ENCODE data around the gene SYCP2L.

The SYCP2L gene

GRCh38 chr6:10933126-10933525, 46.3 kb downstream of the SYCP2L start:
- H2BK120ac ChIP-seq (ENCODE audit: insufficient read depth, low read length, poor library complexity) = no peak overlapping the region
- no peak for DNase-seq
- no peaks in the 10 kb centered on the region for H3K27me3 ChIP-seq (ENCODE audit: insufficient read depth, low read length)
- H3K9me3 ChIP-seq (ENCODE audit: insufficient read depth, low read depth, low read length) = no peaks in the 10 kb centered on the region
- H3K4me3 ChIP-seq (ENCODE audit: low read depth, low read length) = no peak overlapping the region
- no peak overlapping the region for H4K12ac ChIP-seq (ENCODE audit: low read depth, low read length)
- no peak overlapping the region for H3K9ac ChIP-seq (ENCODE audit: low read length)
- H3K27ac ChIP-seq (ENCODE audit: low read depth, low read length) = no peak overlapping the region
- no peak overlapping the region for H3K14ac ChIP-seq (ENCODE audit: low read length)
- H3K23ac ChIP-seq (ENCODE audit: low read length) = no peak overlapping the region
- H3K4me1 ChIP-seq (ENCODE audit: control insufficient read depth in 1 of 2, insufficient read depth in 2 of 2, low read length in 2 of 2) = no peaks in the 10 kb centered on the region
- H2BK12ac ChIP-seq (ENCODE audit: low read length) = no peak overlapping the region
- no peak overlapping the region for H2AFZ ChIP-seq (ENCODE audit: insufficient read depth, low read length, poor library complexity)
- H3K79me1 ChIP-seq (ENCODE audit: low read length) = no peaks in the 10 kb centered on the region
- no peak overlapping the region for H2AK5ac ChIP-seq (ENCODE audit: low read length)
- H2BK5ac ChIP-seq (ENCODE audit: low read depth, low read length, poor library complexity) = no peak overlapping the region
- no CpG with 5 or more reads among the region's 1 CpG for WGBS (ENCODE audit: extremely low coverage, insufficient coverage, insufficient read length)
- no peak overlapping the region for H3K4me2 ChIP-seq (ENCODE audit: low read length)
- H3K18ac ChIP-seq (ENCODE audit: low read length) = no peak overlapping the region
- H3K79me2 ChIP-seq (ENCODE audit: control insufficient read depth, insufficient read depth, low read length, poor library complexity) = no peaks in the 10 kb centered on the region
- no peak overlapping the region for H4K91ac ChIP-seq (ENCODE audit: low read depth, low read length)
- H4K8ac ChIP-seq (ENCODE audit: low read depth, low read length) = no peak overlapping the region
- no peaks in the 10 kb centered on the region for H3K36me3 ChIP-seq (ENCODE audit: control insufficient read depth in 1 of 2, insufficient read depth in 2 of 2, low read length in 2 of 2)
- H3K4ac ChIP-seq (ENCODE audit: low read depth, low read length) = no peak overlapping the region

- H3K27me3 ChIP-seq (ENCODE audit: insufficient read depth, low read length) = no peaks in the 10 kb centered on the region
- no peak overlapping the region for H4K12ac ChIP-seq (ENCODE audit: low read depth, low read length)
- H2AK5ac ChIP-seq (ENCODE audit: low read length) = no peak overlapping the region
- H3K27ac ChIP-seq (ENCODE audit: low read depth, low read length) = no peak overlapping the region
- no peaks in the 10 kb centered on the region for H3K9me3 ChIP-seq (ENCODE audit: insufficient read depth, low read depth, low read length)
- H3K4ac ChIP-seq (ENCODE audit: low read depth, low read length) = no peak overlapping the region
- H2BK12ac ChIP-seq (ENCODE audit: low read length) = no peak overlapping the region
- H3K23ac ChIP-seq (ENCODE audit: low read length) = no peak overlapping the region
- no peak overlapping the region for H2BK5ac ChIP-seq (ENCODE audit: low read depth, low read length, poor library complexity)
- H3K18ac ChIP-seq (ENCODE audit: low read length) = no peak overlapping the region
- no peak overlapping the region for H3K4me2 ChIP-seq (ENCODE audit: low read length)
- no peak overlapping the region for H2AFZ ChIP-seq (ENCODE audit: insufficient read depth, low read length, poor library complexity)
- H3K9ac ChIP-seq (ENCODE audit: low read length) = no peak overlapping the region
- H2BK120ac ChIP-seq (ENCODE audit: insufficient read depth, low read length, poor library complexity) = no peak overlapping the region
- DNase-seq = no peak
- H3K4me3 ChIP-seq (ENCODE audit: low read depth, low read length) = no peak overlapping the region
- H3K79me1 ChIP-seq (ENCODE audit: low read length) = no peaks in the 10 kb centered on the region
- H4K91ac ChIP-seq (ENCODE audit: low read depth, low read length) = no peak overlapping the region
- no peaks in the 10 kb centered on the region for H3K4me1 ChIP-seq (ENCODE audit: control insufficient read depth in 1 of 2, insufficient read depth in 2 of 2, low read length in 2 of 2)
- H3K36me3 ChIP-seq (ENCODE audit: control insufficient read depth in 1 of 2, insufficient read depth in 2 of 2, low read length in 2 of 2) = no peaks in the 10 kb centered on the region
- no peaks in the 10 kb centered on the region for H3K79me2 ChIP-seq (ENCODE audit: control insufficient read depth, insufficient read depth, low read length, poor library complexity)
- H4K8ac ChIP-seq (ENCODE audit: low read depth, low read length) = no peak overlapping the region
- no peak overlapping the region for H3K14ac ChIP-seq (ENCODE audit: low read length)
- WGBS (ENCODE audit: extremely low coverage, insufficient coverage, insufficient read length) = no CpG with 5 or more reads among the region's 2 CpGs
Measured at GRCh38 chr6:10939840-10940239, 53.0 kb downstream of the SYCP2L start.

GRCh38 chr6:10945845-10946244, 59.0 kb downstream of the SYCP2L start:
- no peak overlapping the region for H3K4me3 ChIP-seq (ENCODE audit: low read depth, low read length)
- H4K91ac ChIP-seq (ENCODE audit: low read depth, low read length) = no peak overlapping the region
- H3K4me1 ChIP-seq (ENCODE audit: control insufficient read depth in 1 of 2, insufficient read depth in 2 of 2, low read length in 2 of 2) = no peaks in the 10 kb centered on the region
- H2AFZ ChIP-seq (ENCODE audit: insufficient read depth, low read length, poor library complexity) = no peak overlapping the region
- H2BK120ac ChIP-seq (ENCODE audit: insufficient read depth, low read length, poor library complexity) = no peak overlapping the region
- no peaks in the 10 kb centered on the region for H3K79me1 ChIP-seq (ENCODE audit: low read length)
- no peak overlapping the region for H3K4me2 ChIP-seq (ENCODE audit: low read length)
- no peak overlapping the region for H4K8ac ChIP-seq (ENCODE audit: low read depth, low read length)
- no peak overlapping the region for H3K23ac ChIP-seq (ENCODE audit: low read length)
- H3K27ac ChIP-seq (ENCODE audit: low read depth, low read length) = no peak overlapping the region
- H4K12ac ChIP-seq (ENCODE audit: low read depth, low read length) = no peak overlapping the region
- WGBS (ENCODE audit: extremely low coverage, insufficient coverage, insufficient read length) = no CpG with 5 or more reads among the region's 1 CpG
- no peak overlapping the region for H3K14ac ChIP-seq (ENCODE audit: low read length)
- H2BK5ac ChIP-seq (ENCODE audit: low read depth, low read length, poor library complexity) = no peak overlapping the region
- H3K79me2 ChIP-seq (ENCODE audit: control insufficient read depth, insufficient read depth, low read length, poor library complexity) = no peaks in the 10 kb centered on the region
- no peak overlapping the region for H3K9ac ChIP-seq (ENCODE audit: low read length)
- no peak overlapping the region for H3K4ac ChIP-seq (ENCODE audit: low read depth, low read length)
- no peaks in the 10 kb centered on the region for H3K9me3 ChIP-seq (ENCODE audit: insufficient read depth, low read depth, low read length)
- no peaks in the 10 kb centered on the region for H3K36me3 ChIP-seq (ENCODE audit: control insufficient read depth in 1 of 2, insufficient read depth in 2 of 2, low read length in 2 of 2)
- DNase-seq = no peak
- H2AK5ac ChIP-seq (ENCODE audit: low read length) = no peak overlapping the region
- H3K18ac ChIP-seq (ENCODE audit: low read length) = no peak overlapping the region
- H2BK12ac ChIP-seq (ENCODE audit: low read length) = no peak overlapping the region
- H3K27me3 ChIP-seq (ENCODE audit: insufficient read depth, low read length) = no peaks in the 10 kb centered on the region

- H4K12ac ChIP-seq (ENCODE audit: low read depth, low read length) = no peak overlapping the region
- H3K4me1 ChIP-seq (ENCODE audit: control insufficient read depth in 1 of 2, insufficient read depth in 2 of 2, low read length in 2 of 2) = no peaks in the 10 kb centered on the region
- H2BK12ac ChIP-seq (ENCODE audit: low read length) = no peak overlapping the region
- H3K9ac ChIP-seq (ENCODE audit: low read length) = no peak overlapping the region
- H3K36me3 ChIP-seq (ENCODE audit: control insufficient read depth in 1 of 2, insufficient read depth in 2 of 2, low read length in 2 of 2) = no peaks in the 10 kb centered on the region
- H3K4me3 ChIP-seq (ENCODE audit: low read depth, low read length) = no peak overlapping the region
- no peaks in the 10 kb centered on the region for H3K79me2 ChIP-seq (ENCODE audit: control insufficient read depth, insufficient read depth, low read length, poor library complexity)
- no peak overlapping the region for H2AFZ ChIP-seq (ENCODE audit: insufficient read depth, low read length, poor library complexity)
- H2BK5ac ChIP-seq (ENCODE audit: low read depth, low read length, poor library complexity) = no peak overlapping the region
- no peak overlapping the region for H3K4ac ChIP-seq (ENCODE audit: low read depth, low read length)
- no peaks in the 10 kb centered on the region for H3K27me3 ChIP-seq (ENCODE audit: insufficient read depth, low read length)
- no peaks in the 10 kb centered on the region for H3K9me3 ChIP-seq (ENCODE audit: insufficient read depth, low read depth, low read length)
- H3K14ac ChIP-seq (ENCODE audit: low read length) = no peak overlapping the region
- H2BK120ac ChIP-seq (ENCODE audit: insufficient read depth, low read length, poor library complexity) = no peak overlapping the region
- H3K4me2 ChIP-seq (ENCODE audit: low read length) = no peak overlapping the region
- H4K8ac ChIP-seq (ENCODE audit: low read depth, low read length) = no peak overlapping the region
- no peak for DNase-seq
- WGBS (ENCODE audit: extremely low coverage, insufficient coverage, insufficient read length) = no CpG with 5 or more reads among the region's 5 CpGs
- no peak overlapping the region for H3K27ac ChIP-seq (ENCODE audit: low read depth, low read length)
- H3K79me1 ChIP-seq (ENCODE audit: low read length) = no peaks in the 10 kb centered on the region
- H3K23ac ChIP-seq (ENCODE audit: low read length) = no peak overlapping the region
- H2AK5ac ChIP-seq (ENCODE audit: low read length) = no peak overlapping the region
- H3K18ac ChIP-seq (ENCODE audit: low read length) = no peak overlapping the region
- H4K91ac ChIP-seq (ENCODE audit: low read depth, low read length) = no peak overlapping the region
Measured at GRCh38 chr6:10947966-10948365, 61.1 kb downstream of the SYCP2L start.

All from trophoblast cell (in vitro differentiated cells and primary cell).